IMR-90 (cell line): ENCODE results near the gene TAB2.

Experiments
- CEBPB ChIP-seq: IDR thresholded peaks from 2 replicates; pipeline ENCODE4 v1.6.1; 2012; ENCODE audit warnings: low read depth, low read length, improper control_type of control experiment
- MAFK ChIP-seq: IDR thresholded peaks from 2 replicates; pipeline ENCODE4 v1.6.1; 2012; ENCODE audit warnings: low read depth, low read length, improper control_type of control experiment
- MXI1 ChIP-seq: IDR thresholded peaks from 2 replicates; pipeline ENCODE4 v1.6.1; 2012; ENCODE audit warnings: low read depth, mild to moderate bottlenecking, low read length, moderate library complexity, borderline replicate concordance
- NFE2L2 ChIP-seq: fragments of 150-350 bp; IDR thresholded peaks from 2 replicates; pipeline ENCODE4 v1.6.1; 2016; ENCODE audit warnings: low read depth, mild to moderate bottlenecking, low read length
- POLR2A ChIP-seq: IDR thresholded peaks from 2 replicates; pipeline ENCODE4 v1.6.1; 2012; ENCODE audit warnings: mild to moderate bottlenecking, low read depth, low read length
- RAD21 ChIP-seq: IDR thresholded peaks from 2 replicates; pipeline ENCODE4 v1.6.1; 2012; ENCODE audit warnings: low read length, improper control_type of control experiment
- RFX5 ChIP-seq: IDR thresholded peaks from 2 replicates; pipeline ENCODE4 v1.8.0; 2012; ENCODE audit warnings: low read depth, mild to moderate bottlenecking, low read length, moderate library complexity
- SMC3 ChIP-seq: fragments of 150-350 bp; IDR thresholded peaks from 2 replicates; pipeline ENCODE4 v1.6.1; 2016; ENCODE audit warnings: low read depth, mild to moderate bottlenecking, antibody characterized with exemption, low read length, moderate library complexity
- TF ChIP-seq, protein P1 (sequence below): conservative IDR thresholded peaks from 2 replicates; pipeline ENCODE4 v1.5.1; 2012; ENCODE audit warnings: mild to moderate bottlenecking, low read depth, low read length, improper control_type of control experiment
- TF ChIP-seq, protein P2 (sequence below): fragments of 150-350 bp; IDR thresholded peaks from 2 replicates; pipeline ENCODE4 v1.6.1; 2017; ENCODE audit warnings: mild to moderate bottlenecking, antibody characterized with exemption, low read length, low read depth

DNA sequence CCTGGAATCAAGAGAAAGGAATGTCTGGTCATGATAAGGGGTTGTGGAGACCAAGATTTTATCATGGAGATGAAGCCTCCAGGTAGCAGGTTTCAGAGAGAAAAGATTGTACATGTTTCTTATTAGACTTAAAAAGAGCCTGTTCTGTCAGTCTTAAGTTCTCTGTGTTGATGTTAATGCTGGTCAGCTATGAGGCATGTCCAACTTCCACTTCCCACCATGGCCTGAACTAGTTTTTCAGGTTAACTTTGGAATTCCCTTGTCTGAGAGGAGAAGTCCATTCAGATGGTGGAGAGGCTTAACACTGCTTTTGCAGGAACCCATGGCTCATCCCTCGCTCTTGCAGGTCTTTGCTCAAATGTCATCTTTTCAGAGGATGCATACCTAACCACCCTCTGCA is 27.5 kb upstream of the TAB2 start:
- TF ChIP-seq, protein P1, sequence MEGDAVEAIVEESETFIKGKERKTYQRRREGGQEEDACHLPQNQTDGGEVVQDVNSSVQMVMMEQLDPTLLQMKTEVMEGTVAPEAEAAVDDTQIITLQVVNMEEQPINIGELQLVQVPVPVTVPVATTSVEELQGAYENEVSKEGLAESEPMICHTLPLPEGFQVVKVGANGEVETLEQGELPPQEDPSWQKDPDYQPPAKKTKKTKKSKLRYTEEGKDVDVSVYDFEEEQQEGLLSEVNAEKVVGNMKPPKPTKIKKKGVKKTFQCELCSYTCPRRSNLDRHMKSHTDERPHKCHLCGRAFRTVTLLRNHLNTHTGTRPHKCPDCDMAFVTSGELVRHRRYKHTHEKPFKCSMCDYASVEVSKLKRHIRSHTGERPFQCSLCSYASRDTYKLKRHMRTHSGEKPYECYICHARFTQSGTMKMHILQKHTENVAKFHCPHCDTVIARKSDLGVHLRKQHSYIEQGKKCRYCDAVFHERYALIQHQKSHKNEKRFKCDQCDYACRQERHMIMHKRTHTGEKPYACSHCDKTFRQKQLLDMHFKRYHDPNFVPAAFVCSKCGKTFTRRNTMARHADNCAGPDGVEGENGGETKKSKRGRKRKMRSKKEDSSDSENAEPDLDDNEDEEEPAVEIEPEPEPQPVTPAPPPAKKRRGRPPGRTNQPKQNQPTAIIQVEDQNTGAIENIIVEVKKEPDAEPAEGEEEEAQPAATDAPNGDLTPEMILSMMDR = no peak
- TF ChIP-seq POLR2A (no peak), MXI1 (no peak), NFE2L2 (no peak), RFX5 (no peak), CEBPB (no peak), MAFK (no peak), RAD21 (no peak), SMC3 (no peak)
- TF ChIP-seq, protein P2, sequence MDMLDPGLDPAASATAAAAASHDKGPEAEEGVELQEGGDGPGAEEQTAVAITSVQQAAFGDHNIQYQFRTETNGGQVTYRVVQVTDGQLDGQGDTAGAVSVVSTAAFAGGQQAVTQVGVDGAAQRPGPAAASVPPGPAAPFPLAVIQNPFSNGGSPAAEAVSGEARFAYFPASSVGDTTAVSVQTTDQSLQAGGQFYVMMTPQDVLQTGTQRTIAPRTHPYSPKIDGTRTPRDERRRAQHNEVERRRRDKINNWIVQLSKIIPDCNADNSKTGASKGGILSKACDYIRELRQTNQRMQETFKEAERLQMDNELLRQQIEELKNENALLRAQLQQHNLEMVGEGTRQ = no peak
